NCI-H510A (cell line): ENCODE measurements around the gene GPR156.

Experiments
- DNase-seq: peaks from one replicate; lab custom pipeline; 2025; lab: John Stamatoyannopoulos, UW

Gene GPR156

GRCh38 chr3:120119846-120120510, 165.0 kb downstream of the GPR156 start:
- DNase-seq: no peak
